GM20000 (cell line): Measurements from ENCODE around the gene RAB11FIP3.

Experiments used
- DNase-seq: peaks from one replicate; pipeline ENCODE4 v3.0.0; 2012; ENCODE audit warnings: low spot score
- CTCF ChIP-seq: IDR thresholded peaks from 2 replicates; pipeline ENCODE4 v1.5.1; 2012; ENCODE audit warnings: mild to moderate bottlenecking, control low read depth; ENCODE audit errors: extremely low read depth, missing control alignments

The RAB11FIP3 gene

GRCh38 chr16:551210-551609 is 125.8 kb downstream of the RAB11FIP3 start:
- DNase-seq = no peak
- no peak for TF ChIP-seq CTCF

- no peak for DNase-seq
- TF ChIP-seq CTCF = no peak
Measured at GRCh38 chr16:552171-552570, 126.7 kb downstream of the RAB11FIP3 start.

- TF ChIP-seq CTCF = no peak
- no peak for DNase-seq
Measured at GRCh38 chr16:553601-554296, 128.3 kb downstream of the RAB11FIP3 start.

GRCh38 chr16:554297-554621 is 128.8 kb downstream of the RAB11FIP3 start:
- no peak for TF ChIP-seq CTCF
- DNase-seq = no peak

- DNase-seq = no peak
- TF ChIP-seq CTCF = no peak
Measured at GRCh38 chr16:554640-555365, 129.4 kb downstream of the RAB11FIP3 start.

GRCh38 chr16:555528-556473 is 130.4 kb downstream of the RAB11FIP3 start:
- no peak for TF ChIP-seq CTCF

More at GRCh38 chr16:555528-556473, 130.4 kb downstream of the RAB11FIP3 start:
- no peak for DNase-seq
